Fibroblast of lung (primary cell): ENCODE measurements around the gene USP11. TPM values are rescaled to one million over a fixed set of nuclear protein-coding genes. Genes with fewer than 3 reads are reported as not detected.

Source experiments
- DNase-seq, 2 donors: peaks; one replicate each; pipeline versions ENCODE4 v3.0.0 to v3.0.0-alpha.2; 2010; ENCODE audit warnings: low read depth in 2 of 2
- H2AFZ ChIP-seq: 2 replicates; pipeline ENCODE4 v1.5.1; 2012; ENCODE audit warnings: low read length, control low read depth, inconsistent platforms
- H3K27ac ChIP-seq: 2 replicates; pipeline ENCODE4 v1.5.1; 2011; ENCODE audit warnings: low read length, control low read depth; ENCODE audit not compliant: insufficient read depth
- H3K27me3 ChIP-seq: 2 replicates; pipeline ENCODE4 v1.5.1; 2011; ENCODE audit warnings: mild to moderate bottlenecking, low read length; ENCODE audit not compliant: control insufficient read depth, insufficient read depth
- H3K36me3 ChIP-seq: 2 replicates; pipeline ENCODE4 v1.5.1; 2011; ENCODE audit warnings: low read length; ENCODE audit not compliant: control insufficient read depth, insufficient read depth
- H3K4me1 ChIP-seq: 2 replicates; pipeline ENCODE4 v1.5.1; 2011; ENCODE audit warnings: low read length; ENCODE audit not compliant: control insufficient read depth, insufficient read depth; ENCODE audit errors: extremely low read depth
- H3K4me2 ChIP-seq: 2 replicates; pipeline ENCODE4 v1.5.1; 2011; ENCODE audit warnings: low read length, control low read depth; ENCODE audit not compliant: insufficient read depth; ENCODE audit errors: extremely low read depth
- H3K4me3 ChIP-seq, 4 experiments: fragments of 200-600 bp in 1 of 4; sonication (generic) in 1 of 4; replicated peaks in 1 of 4; 2 replicates each; pipeline ENCODE4 v1.5.1; 2011 to 2016; ENCODE audit warnings: low read length in 4 of 4, low read depth in 3 of 4, mild to moderate bottlenecking in 3 of 4, control low read depth in 2 of 4, inconsistent platforms in 1 of 4, mixed read lengths in 1 of 4; ENCODE audit not compliant: insufficient read depth in 1 of 4; ENCODE audit errors: control extremely low read depth in 1 of 4
- H3K79me2 ChIP-seq: 2 replicates; pipeline ENCODE4 v1.5.1; 2012; ENCODE audit warnings: mild to moderate bottlenecking, low read length, inconsistent platforms; ENCODE audit not compliant: control insufficient read depth, insufficient read depth
- H3K9ac ChIP-seq: 2 replicates; pipeline ENCODE4 v1.5.1; 2011; ENCODE audit warnings: mild to moderate bottlenecking, low read length, control low read depth; ENCODE audit not compliant: insufficient read depth
- H3K9me3 ChIP-seq: 2 replicates; pipeline ENCODE4 v1.5.1; 2012; ENCODE audit warnings: low read depth, low read length; ENCODE audit not compliant: control insufficient read depth, insufficient read depth
- H4K20me1 ChIP-seq: 2 replicates; pipeline ENCODE4 v1.5.1; 2011; ENCODE audit warnings: low read length; ENCODE audit not compliant: control insufficient read depth, insufficient read depth; ENCODE audit errors: extremely low read depth
- CTCF ChIP-seq, 2 donors: IDR thresholded peaks in 1 of 2; conservative IDR thresholded peaks in 1 of 2; 1 replicate in 1 of 2; 2 replicates in 1 of 2; pipeline ENCODE4 v1.5.1; 2011 to 2012; ENCODE audit warnings: low read length in 2 of 2, control low read depth in 1 of 2, inconsistent platforms in 1 of 2, low read depth in 1 of 2, mild to moderate bottlenecking in 1 of 2
- EZH2 ChIP-seq: IDR thresholded peaks from 2 replicates; pipeline ENCODE4 v1.5.1; 2012; ENCODE audit warnings: low read length, control low read depth, mild to moderate bottlenecking; ENCODE audit errors: missing control alignments
- polyA plus RNA-seq, 2 donors: library from polyadenylated mRNA; depleted of rRNA in 1 of 2; stranded (reverse) in 1 of 2; unstranded in 1 of 2; fragments of >200 nt; gene quantifications; 2 replicates each; pipeline ENCODE4 v1.2.1, GENCODE V29; 2011 to 2012; ENCODE audit warnings: missing spikeins in 1 of 2
- total RNA-seq: library from RNA; depleted of rRNA; stranded (reverse); fragments of >200 nt; gene quantifications from 2 replicates; pipeline ENCODE4 v1.2.1, GENCODE V29; 2014

The USP11 gene
- total and polyA plus RNA-seq, 2 donors (not counting 1 experiment from before 2014, with no cell fraction given): 24.6 to 47.9 TPM

- Histone ChIP-seq H3K9ac (no peak overlapping the region), H3K27me3 (no peaks in the 10 kb centered on the region), H3K4me3 (no peak overlapping the region), H3K36me3 (peaks cover 38% of the 10 kb centered on the region), H3K4me2 (no peak overlapping the region), H3K27ac (no peak overlapping the region), H3K9me3 (no peaks in the 10 kb centered on the region), H3K4me1 (peaks cover 15% of the 10 kb centered on the region), H4K20me1 (no peaks in the 10 kb centered on the region), H3K79me2 (peaks cover 61% of the 10 kb centered on the region), H2AFZ (no peak overlapping the region)
- TF ChIP-seq CTCF (conservative IDR thresholded peaks at IDR 0.05 in 1 of 2, IDR thresholded peaks at IDR 0.05 in 1 of 2; ENCODE audit: low read depth in 1 of 2, low read length in 2 of 2): no peak
- TF ChIP-seq EZH2: no peak
- DNase-seq: no peak
Measured at GRCh38 chrX:47199286-47199685, 33.5 kb upstream of the USP11 start.

- Histone ChIP-seq H3K27me3 (no peaks in the 10 kb centered on the region), H3K9ac (no peak overlapping the region), H3K36me3 (peaks cover 41% of the 10 kb centered on the region), H3K4me1 (peaks cover 13% of the 10 kb centered on the region), H3K27ac (peak overlapping the region; percentile 69), H3K4me2 (no peak overlapping the region), H3K79me2 (peaks cover 50% of the 10 kb centered on the region), H2AFZ (no peak overlapping the region), H3K4me3 (no peak overlapping the region), H3K9me3 (no peaks in the 10 kb centered on the region), H4K20me1 (no peaks in the 10 kb centered on the region)
- peak; percentile 69 to 83 for DNase-seq
- no peak for TF ChIP-seq EZH2
- TF ChIP-seq CTCF (conservative IDR thresholded peaks at IDR 0.05 in 1 of 2, IDR thresholded peaks at IDR 0.05 in 1 of 2; ENCODE audit: low read depth in 1 of 2, low read length in 2 of 2): peak; percentile 28 to 30
Measured at GRCh38 chrX:47200385-47201150, 32.2 kb upstream of the USP11 start.

DNA sequence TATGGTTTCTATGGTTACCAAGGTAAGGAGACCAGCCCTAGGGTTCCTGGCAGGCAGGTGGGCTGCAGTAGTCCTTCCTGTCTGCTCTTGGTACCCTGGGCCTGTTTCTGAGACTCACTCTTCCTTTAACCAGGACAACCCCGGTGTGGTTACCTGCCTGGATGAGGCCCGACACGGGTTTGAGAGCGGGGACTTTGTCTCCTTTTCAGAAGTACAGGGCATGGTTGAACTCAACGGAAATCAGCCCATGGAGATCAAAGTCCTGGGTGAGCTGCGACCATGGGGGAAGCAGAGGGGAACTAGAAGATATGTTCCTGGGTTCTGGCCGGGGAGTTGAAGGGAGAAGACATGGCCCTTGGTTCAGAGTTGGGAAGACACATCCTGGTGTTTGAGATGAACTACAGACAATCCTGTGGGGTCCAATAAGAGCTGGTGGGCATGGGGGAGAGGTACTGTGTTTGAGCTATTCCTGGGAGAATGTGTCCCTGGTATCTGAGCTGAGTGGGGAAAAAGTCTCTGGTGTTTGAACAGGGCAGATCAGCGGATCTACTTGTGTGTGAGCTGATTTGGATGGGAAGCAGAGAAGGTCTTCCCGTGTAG lies 31.4 kb upstream of the USP11 start:
- no peak overlapping the region for H3K4me3 ChIP-seq
- H3K9me3 ChIP-seq: no peaks in the 10 kb centered on the region
- H3K79me2 ChIP-seq: peaks cover 41% of the 10 kb centered on the region
- TF ChIP-seq EZH2: no peak
- TF ChIP-seq CTCF (conservative IDR thresholded peaks at IDR 0.05 in 1 of 2, IDR thresholded peaks at IDR 0.05 in 1 of 2; ENCODE audit: low read depth in 1 of 2, low read length in 2 of 2): no peak
- H3K36me3 ChIP-seq: peaks cover 47% of the 10 kb centered on the region
- H3K4me1 ChIP-seq: peaks cover 11% of the 10 kb centered on the region
- H3K9ac ChIP-seq: no peak overlapping the region
- no peaks in the 10 kb centered on the region for H4K20me1 ChIP-seq
- no peaks in the 10 kb centered on the region for H3K27me3 ChIP-seq
- no peak overlapping the region for H3K27ac ChIP-seq
- no peak overlapping the region for H2AFZ ChIP-seq
- no peak overlapping the region for H3K4me2 ChIP-seq
- no peak for DNase-seq
